ENCODE results near the gene GPAT3. TPM values are rescaled to one million over a fixed set of nuclear protein-coding genes. Genes with fewer than 3 reads are reported as not detected.

The GPAT3 gene
- total RNA-seq, 1 experiment from 2014 or later: 4.4 TPM

GRCh38 chr4:83651846-83652245 is 115.9 kb downstream of the GPAT3 start:
- no peaks in the 10 kb centered on the region for H3K4me1 Mint-ChIP-seq (ENCODE audit: low read depth, unreplicated experiment)
- DNase-seq: no peak
- CTCF ChIA-PET: no interaction called here
- H3K9me3 Mint-ChIP-seq (ENCODE audit: low read depth, unreplicated experiment): no peaks in the 10 kb centered on the region
- intact Hi-C loops (cut with micrococcal nuclease; ENCODE audit: unreplicated experiment): no loop called here
- no peak overlapping the region for H3K4me3 Mint-ChIP-seq (ENCODE audit: low read depth, unreplicated experiment)
- H3K27ac Mint-ChIP-seq (ENCODE audit: unreplicated experiment): no peak overlapping the region
- H3K36me3 Mint-ChIP-seq (ENCODE audit: insufficient read depth, unreplicated experiment): no peaks in the 10 kb centered on the region
- no TSS peak for BruUV-seq (replicated peaks)
- no peaks in the 10 kb centered on the region for H3K27me3 Mint-ChIP-seq (ENCODE audit: unreplicated experiment)
- TF ChIP-seq, protein P1, sequence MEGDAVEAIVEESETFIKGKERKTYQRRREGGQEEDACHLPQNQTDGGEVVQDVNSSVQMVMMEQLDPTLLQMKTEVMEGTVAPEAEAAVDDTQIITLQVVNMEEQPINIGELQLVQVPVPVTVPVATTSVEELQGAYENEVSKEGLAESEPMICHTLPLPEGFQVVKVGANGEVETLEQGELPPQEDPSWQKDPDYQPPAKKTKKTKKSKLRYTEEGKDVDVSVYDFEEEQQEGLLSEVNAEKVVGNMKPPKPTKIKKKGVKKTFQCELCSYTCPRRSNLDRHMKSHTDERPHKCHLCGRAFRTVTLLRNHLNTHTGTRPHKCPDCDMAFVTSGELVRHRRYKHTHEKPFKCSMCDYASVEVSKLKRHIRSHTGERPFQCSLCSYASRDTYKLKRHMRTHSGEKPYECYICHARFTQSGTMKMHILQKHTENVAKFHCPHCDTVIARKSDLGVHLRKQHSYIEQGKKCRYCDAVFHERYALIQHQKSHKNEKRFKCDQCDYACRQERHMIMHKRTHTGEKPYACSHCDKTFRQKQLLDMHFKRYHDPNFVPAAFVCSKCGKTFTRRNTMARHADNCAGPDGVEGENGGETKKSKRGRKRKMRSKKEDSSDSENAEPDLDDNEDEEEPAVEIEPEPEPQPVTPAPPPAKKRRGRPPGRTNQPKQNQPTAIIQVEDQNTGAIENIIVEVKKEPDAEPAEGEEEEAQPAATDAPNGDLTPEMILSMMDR (IDR thresholded peaks at IDR 0.05; ENCODE audit: unreplicated experiment): no peak

Other genes with a start within 250 kb of the GPAT3 start
- 5.1 and 5.2 TPM in 2 replicates for gene HPSE, start 201.3 kb upstream of the GPAT3 start, total RNA-seq (2022)
- 7.8 and 8.2 TPM in 2 replicates for gene HELQ, start 80.3 kb upstream of the GPAT3 start, total RNA-seq (2022)
- gene MRPS18C, start 80.0 kb upstream of the GPAT3 start, total RNA-seq (2022): 39.0 and 47.9 TPM in 2 replicates
- gene ABRAXAS1, start 51.0 kb upstream of the GPAT3 start, total RNA-seq (2022): 3.0 and 4.2 TPM in 2 replicates